Upper lobe of left lung (tissue), 4 donors: Measurements from ENCODE around the gene NCK2.

Source experiments
- CTCF ChIP-seq, 6 experiments: fragments of 450-650 bp in 4 of 6; fragments of 200-600 bp in 2 of 6; sonication (generic) in 2 of 6; IDR thresholded peaks; one replicate each; pipeline ENCODE4 v1.5.1; 2016 to 2019; ENCODE audit warnings: antibody characterized with exemption in 6 of 6
- POLR2A ChIP-seq, 4 donors: fragments of 450-650 bp; IDR thresholded peaks; one replicate each; pipeline ENCODE4 v1.5.1; 2016 to 2017; ENCODE audit warnings: antibody characterized with exemption in 4 of 4, mild to moderate bottlenecking in 2 of 4
- POLR2AphosphoS5 ChIP-seq, 2 donors: sonication (generic); formaldehyde crosslinking; IDR thresholded peaks; one replicate each; pipeline ENCODE4 v1.5.1; 2017; ENCODE audit warnings: antibody characterized with exemption in 2 of 2

- TF ChIP-seq POLR2A (IDR thresholded peaks at IDR 0.05), result no peak
- no peak for TF ChIP-seq CTCF (IDR thresholded peaks at IDR 0.05)
- TF ChIP-seq POLR2AphosphoS5 (IDR thresholded peaks at IDR 0.05), result no peak
These were observed 170.4 kb downstream of the NCK2 start for GRCh38 chr2:105915005-105915558.
